PFSK-1 (cell line): ENCODE measurements around the gene STK39.

Source experiments
- FOXP2 ChIP-seq: optimal IDR thresholded peaks from 2 replicates; pipeline ENCODE3; 2011; ENCODE audit warnings: borderline replicate concordance, control low read depth, inconsistent platforms; ENCODE audit not compliant: insufficient read depth; ENCODE audit errors: extremely low read length, extremely low read depth
- POLR2AphosphoS5 ChIP-seq: IDR thresholded peaks from 2 replicates; pipeline ENCODE4 v1.6.1; 2012; ENCODE audit warnings: low read depth, mild to moderate bottlenecking, control low read depth, low read length, moderate library complexity
- REST ChIP-seq, 2 experiments: IDR thresholded peaks; 2 replicates each; pipeline versions ENCODE4 v1.6.1 to v1.8.0; 2011 to 2012; ENCODE audit warnings: low read depth in 2 of 2, low read length in 2 of 2, control low read depth in 1 of 2, inconsistent platforms in 1 of 2, mild to moderate bottlenecking in 1 of 2, moderate library complexity in 1 of 2; ENCODE audit not compliant: insufficient read depth in 1 of 2
- SIN3A ChIP-seq: IDR thresholded peaks from 2 replicates; pipeline ENCODE4 v1.6.1; 2012; ENCODE audit warnings: mild to moderate bottlenecking, low read length, moderate library complexity, borderline replicate concordance; ENCODE audit not compliant: insufficient read depth
- TAF1 ChIP-seq: IDR thresholded peaks from 2 replicates; pipeline ENCODE4 v1.6.1; 2012; ENCODE audit warnings: low read length, control low read depth, borderline replicate concordance; ENCODE audit not compliant: insufficient read depth

Gene STK39

GRCh38 chr2:168158586-168158985 is 88.8 kb downstream of the STK39 start:
- TF ChIP-seq TAF1 (no peak), SIN3A (no peak), FOXP2 (no peak), REST (IDR thresholded peaks at IDR 0.05; ENCODE audit: insufficient read depth in 1 of 2, low read depth in 2 of 2, low read length in 2 of 2) (no peak), POLR2AphosphoS5 (no peak)

GRCh38 chr2:168157926-168158325 is 89.5 kb downstream of the STK39 start:
- TF ChIP-seq REST (IDR thresholded peaks at IDR 0.05; ENCODE audit: insufficient read depth in 1 of 2, low read depth in 2 of 2, low read length in 2 of 2) (no peak), POLR2AphosphoS5 (no peak), TAF1 (no peak)

- TF ChIP-seq TAF1, result no peak
- no peak for TF ChIP-seq SIN3A
- TF ChIP-seq REST (IDR thresholded peaks at IDR 0.05; ENCODE audit: insufficient read depth in 1 of 2, low read depth in 2 of 2, low read length in 2 of 2), result no peak
- TF ChIP-seq POLR2AphosphoS5, result no peak
- TF ChIP-seq FOXP2, result no peak
These were observed 90.3 kb downstream of the STK39 start for GRCh38 chr2:168157070-168157469.

GRCh38 chr2:168156661-168157060 is 90.7 kb downstream of the STK39 start:
- TF ChIP-seq REST (IDR thresholded peaks at IDR 0.05; ENCODE audit: insufficient read depth in 1 of 2, low read depth in 2 of 2, low read length in 2 of 2) (no peak), POLR2AphosphoS5 (no peak), SIN3A (no peak), TAF1 (no peak), FOXP2 (no peak)

GRCh38 chr2:168155680-168156079 is 91.7 kb downstream of the STK39 start:
- TF ChIP-seq TAF1 (no peak), SIN3A (no peak), FOXP2 (no peak), POLR2AphosphoS5 (no peak), REST (IDR thresholded peaks at IDR 0.05; ENCODE audit: insufficient read depth in 1 of 2, low read depth in 2 of 2, low read length in 2 of 2) (no peak)
